ENCODE data around the gene CCDC82.
A peak's percentile ranks its signal among the peaks of the same experiment; 100 is the strongest.

CCDC82 gene

GRCh38 chr11:96316869-96317268 is 72.8 kb downstream of the CCDC82 start:
- Histone ChIP-seq H3K27me3 (ENCODE audit: control insufficient read depth, insufficient read depth, low read length) (no peaks in the 10 kb centered on the region), H3K9me3 (ENCODE audit: control insufficient read depth, insufficient read depth, low read depth, low read length) (no peaks in the 10 kb centered on the region), H3K4me1 (ENCODE audit: control insufficient read depth, insufficient read depth, low read length) (peaks cover 38% of the 10 kb centered on the region), H3K27ac (ENCODE audit: low read depth, low read length) (no peak overlapping the region), H3K36me3 (ENCODE audit: control insufficient read depth, insufficient read depth, low read length) (no peaks in the 10 kb centered on the region), H3K4me3 (ENCODE audit: low read depth, low read length) (no peak overlapping the region), H3K9ac (ENCODE audit: low read length) (no peak overlapping the region)

GRCh38 chr11:96315476-96315875 is 74.2 kb downstream of the CCDC82 start:
- no peak overlapping the region for H3K9ac ChIP-seq (ENCODE audit: low read length)
- no peak overlapping the region for H3K4me3 ChIP-seq (ENCODE audit: low read depth, low read length)
- H3K27ac ChIP-seq (ENCODE audit: low read depth, low read length), result no peak overlapping the region
- H3K9me3 ChIP-seq (ENCODE audit: control insufficient read depth, insufficient read depth, low read depth, low read length), result no peaks in the 10 kb centered on the region
- H3K4me1 ChIP-seq (ENCODE audit: control insufficient read depth, insufficient read depth, low read length), result peaks cover 38% of the 10 kb centered on the region
- H3K36me3 ChIP-seq (ENCODE audit: control insufficient read depth, insufficient read depth, low read length), result no peaks in the 10 kb centered on the region
- no peaks in the 10 kb centered on the region for H3K27me3 ChIP-seq (ENCODE audit: control insufficient read depth, insufficient read depth, low read length)

GRCh38 chr11:96314326-96315020 is 75.2 kb downstream of the CCDC82 start:
- Histone ChIP-seq H3K36me3 (ENCODE audit: control insufficient read depth, insufficient read depth, low read length) (no peaks in the 10 kb centered on the region), H3K27ac (ENCODE audit: low read depth, low read length) (no peak overlapping the region; the same call in 1 of the 2 replicates), H3K9me3 (ENCODE audit: control insufficient read depth, insufficient read depth, low read depth, low read length) (no peaks in the 10 kb centered on the region), H3K4me3 (ENCODE audit: low read depth, low read length) (no peak overlapping the region), H3K4me1 (ENCODE audit: control insufficient read depth, insufficient read depth, low read length) (peaks cover 38% of the 10 kb centered on the region), H3K27me3 (ENCODE audit: control insufficient read depth, insufficient read depth, low read length) (no peaks in the 10 kb centered on the region), H3K9ac (ENCODE audit: low read length) (no peak overlapping the region)

- H3K27ac ChIP-seq (ENCODE audit: low read depth, low read length), result no peak overlapping the region
These were observed 76.5 kb downstream of the CCDC82 start for GRCh38 chr11:96313163-96313562.

GRCh38 chr11:96311120-96311568 is 78.6 kb downstream of the CCDC82 start:
- Histone ChIP-seq H3K36me3 (ENCODE audit: control insufficient read depth, insufficient read depth, low read length) (no peaks in the 10 kb centered on the region), H3K4me3 (ENCODE audit: low read depth, low read length) (no peak overlapping the region), H3K27me3 (ENCODE audit: control insufficient read depth, insufficient read depth, low read length) (no peaks in the 10 kb centered on the region), H3K9ac (ENCODE audit: low read length) (no peak overlapping the region), H3K9me3 (ENCODE audit: control insufficient read depth, insufficient read depth, low read depth, low read length) (no peaks in the 10 kb centered on the region), H3K4me1 (ENCODE audit: control insufficient read depth, insufficient read depth, low read length) (peaks cover 39% of the 10 kb centered on the region), H3K27ac (ENCODE audit: low read depth, low read length) (no peak overlapping the region)

More at GRCh38 chr11:96313163-96313562, 76.5 kb downstream of the CCDC82 start:
- Histone ChIP-seq H3K4me1 (ENCODE audit: control insufficient read depth, insufficient read depth, low read length) (peaks cover 40% of the 10 kb centered on the region), H3K36me3 (ENCODE audit: control insufficient read depth, insufficient read depth, low read length) (no peaks in the 10 kb centered on the region), H3K27me3 (ENCODE audit: control insufficient read depth, insufficient read depth, low read length) (no peaks in the 10 kb centered on the region), H3K9me3 (ENCODE audit: control insufficient read depth, insufficient read depth, low read depth, low read length) (no peaks in the 10 kb centered on the region), H3K4me3 (ENCODE audit: low read depth, low read length) (no peak overlapping the region), H3K9ac (ENCODE audit: low read length) (no peak overlapping the region)

- H3K4me1 ChIP-seq (ENCODE audit: control insufficient read depth, insufficient read depth, low read length), result peaks cover 40% of the 10 kb centered on the region
- no peaks in the 10 kb centered on the region for H3K36me3 ChIP-seq (ENCODE audit: control insufficient read depth, insufficient read depth, low read length)
- H3K9me3 ChIP-seq (ENCODE audit: control insufficient read depth, insufficient read depth, low read depth, low read length), result no peaks in the 10 kb centered on the region
- H3K9ac ChIP-seq (ENCODE audit: low read length), result no peak overlapping the region
- H3K27ac ChIP-seq (ENCODE audit: low read depth, low read length), result no peak overlapping the region
- H3K27me3 ChIP-seq (ENCODE audit: control insufficient read depth, insufficient read depth, low read length), result no peaks in the 10 kb centered on the region
- H3K4me3 ChIP-seq (ENCODE audit: low read depth, low read length), result no peak overlapping the region
These were observed 79.5 kb downstream of the CCDC82 start for GRCh38 chr11:96310236-96310635.

- no peaks in the 10 kb centered on the region for H3K36me3 ChIP-seq (ENCODE audit: control insufficient read depth, insufficient read depth, low read length)
- no peak overlapping the region for H3K27ac ChIP-seq (ENCODE audit: low read depth, low read length)
- H3K9me3 ChIP-seq (ENCODE audit: control insufficient read depth, insufficient read depth, low read depth, low read length), result no peaks in the 10 kb centered on the region
- peaks cover 38% of the 10 kb centered on the region for H3K4me1 ChIP-seq (ENCODE audit: control insufficient read depth, insufficient read depth, low read length)
- H3K27me3 ChIP-seq (ENCODE audit: control insufficient read depth, insufficient read depth, low read length), result no peaks in the 10 kb centered on the region
- no peak overlapping the region for H3K9ac ChIP-seq (ENCODE audit: low read length)
- no peak overlapping the region for H3K4me3 ChIP-seq (ENCODE audit: low read depth, low read length)
These were observed 80.1 kb downstream of the CCDC82 start for GRCh38 chr11:96309643-96310017.

GRCh38 chr11:96309016-96309642 is 80.6 kb downstream of the CCDC82 start:
- peaks cover 37% of the 10 kb centered on the region for H3K4me1 ChIP-seq (ENCODE audit: control insufficient read depth, insufficient read depth, low read length)
- H3K36me3 ChIP-seq (ENCODE audit: control insufficient read depth, insufficient read depth, low read length), result no peaks in the 10 kb centered on the region
- H3K9ac ChIP-seq (ENCODE audit: low read length), result no peak overlapping the region
- H3K27ac ChIP-seq (ENCODE audit: low read depth, low read length), result no peak overlapping the region
- no peaks in the 10 kb centered on the region for H3K9me3 ChIP-seq (ENCODE audit: control insufficient read depth, insufficient read depth, low read depth, low read length)
- H3K27me3 ChIP-seq (ENCODE audit: control insufficient read depth, insufficient read depth, low read length), result no peaks in the 10 kb centered on the region
- no peak overlapping the region for H3K4me3 ChIP-seq (ENCODE audit: low read depth, low read length)

GRCh38 chr11:96307776-96308140 is 82.0 kb downstream of the CCDC82 start:
- Histone ChIP-seq H3K9me3 (ENCODE audit: control insufficient read depth, insufficient read depth, low read depth, low read length) (no peaks in the 10 kb centered on the region), H3K27me3 (ENCODE audit: control insufficient read depth, insufficient read depth, low read length) (no peaks in the 10 kb centered on the region), H3K4me1 (ENCODE audit: control insufficient read depth, insufficient read depth, low read length) (peaks cover 34% of the 10 kb centered on the region), H3K27ac (ENCODE audit: low read depth, low read length) (peak overlapping the region; percentile 39; the same call in 1 of the 2 replicates), H3K36me3 (ENCODE audit: control insufficient read depth, insufficient read depth, low read length) (no peaks in the 10 kb centered on the region), H3K9ac (ENCODE audit: low read length) (peak overlapping the region; percentile 43), H3K4me3 (ENCODE audit: low read depth, low read length) (peak overlapping the region; percentile 28)

GRCh38 chr11:96306933-96307775 is 82.6 kb downstream of the CCDC82 start:
- Histone ChIP-seq H3K36me3 (ENCODE audit: control insufficient read depth, insufficient read depth, low read length) (no peaks in the 10 kb centered on the region), H3K9ac (ENCODE audit: low read length) (peak overlapping the region; percentile 43), H3K27me3 (ENCODE audit: control insufficient read depth, insufficient read depth, low read length) (no peaks in the 10 kb centered on the region), H3K4me1 (ENCODE audit: control insufficient read depth, insufficient read depth, low read length) (peaks cover 38% of the 10 kb centered on the region), H3K9me3 (ENCODE audit: control insufficient read depth, insufficient read depth, low read depth, low read length) (no peaks in the 10 kb centered on the region), H3K4me3 (ENCODE audit: low read depth, low read length) (peak overlapping the region; percentile 28), H3K27ac (ENCODE audit: low read depth, low read length) (peak overlapping the region; percentile 39; the same call in 1 of the 2 replicates)

GRCh38 chr11:96306600-96306932 is 83.1 kb downstream of the CCDC82 start:
- Histone ChIP-seq H3K9ac (ENCODE audit: low read length) (no peak overlapping the region), H3K4me3 (ENCODE audit: low read depth, low read length) (no peak overlapping the region; the same call in 1 of the 2 replicates), H3K36me3 (ENCODE audit: control insufficient read depth, insufficient read depth, low read length) (no peaks in the 10 kb centered on the region), H3K4me1 (ENCODE audit: control insufficient read depth, insufficient read depth, low read length) (peaks cover 38% of the 10 kb centered on the region), H3K27ac (ENCODE audit: low read depth, low read length) (peak overlapping the region; percentile 39; the same call in 1 of the 2 replicates), H3K9me3 (ENCODE audit: control insufficient read depth, insufficient read depth, low read depth, low read length) (no peaks in the 10 kb centered on the region), H3K27me3 (ENCODE audit: control insufficient read depth, insufficient read depth, low read length) (no peaks in the 10 kb centered on the region)
